Suppressor macrophage (primary cell): ENCODE measurements around the gene OR4D2.

Experiments
- DNase-seq, 4 experiments: peaks; one replicate each; pipeline ENCODE4 v3.0.0-alpha.2; 2020 to 2022

OR4D2 gene

GRCh38 chr17:58174871-58175270 is 8.1 kb downstream of the OR4D2 start:
- DNase-seq = no peak

GRCh38 chr17:58176200-58176599 is 9.4 kb downstream of the OR4D2 start:
- peak in 1 of 4 experiments; percentile 20 for DNase-seq

GRCh38 chr17:58181796-58182195 is 15.0 kb downstream of the OR4D2 start:
- DNase-seq = no peak

DNA sequence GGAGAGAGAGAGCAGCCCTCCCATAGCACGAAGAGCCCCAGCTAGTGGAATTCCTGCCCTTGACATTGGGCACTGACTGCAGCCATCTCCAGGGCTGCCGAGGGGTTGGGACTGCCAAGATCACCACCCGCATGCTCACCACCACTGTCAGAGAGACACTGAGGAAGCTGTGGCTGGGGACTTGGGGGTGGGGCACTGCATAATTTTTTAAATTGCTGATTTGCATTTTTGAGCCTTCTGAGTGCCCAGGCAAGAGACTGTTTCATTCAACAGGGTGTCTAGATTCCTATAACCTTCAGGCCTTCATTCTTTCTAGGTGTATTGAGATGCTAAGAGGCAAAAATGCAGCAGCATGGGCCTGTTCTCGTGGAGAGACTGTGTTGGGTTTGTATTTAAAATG is 16.7 kb downstream of the OR4D2 start:
- DNase-seq = no peak

GRCh38 chr17:58184308-58184985 is 17.7 kb downstream of the OR4D2 start:
- DNase-seq = peak in 1 of 4 experiments; percentile 6

DNA sequence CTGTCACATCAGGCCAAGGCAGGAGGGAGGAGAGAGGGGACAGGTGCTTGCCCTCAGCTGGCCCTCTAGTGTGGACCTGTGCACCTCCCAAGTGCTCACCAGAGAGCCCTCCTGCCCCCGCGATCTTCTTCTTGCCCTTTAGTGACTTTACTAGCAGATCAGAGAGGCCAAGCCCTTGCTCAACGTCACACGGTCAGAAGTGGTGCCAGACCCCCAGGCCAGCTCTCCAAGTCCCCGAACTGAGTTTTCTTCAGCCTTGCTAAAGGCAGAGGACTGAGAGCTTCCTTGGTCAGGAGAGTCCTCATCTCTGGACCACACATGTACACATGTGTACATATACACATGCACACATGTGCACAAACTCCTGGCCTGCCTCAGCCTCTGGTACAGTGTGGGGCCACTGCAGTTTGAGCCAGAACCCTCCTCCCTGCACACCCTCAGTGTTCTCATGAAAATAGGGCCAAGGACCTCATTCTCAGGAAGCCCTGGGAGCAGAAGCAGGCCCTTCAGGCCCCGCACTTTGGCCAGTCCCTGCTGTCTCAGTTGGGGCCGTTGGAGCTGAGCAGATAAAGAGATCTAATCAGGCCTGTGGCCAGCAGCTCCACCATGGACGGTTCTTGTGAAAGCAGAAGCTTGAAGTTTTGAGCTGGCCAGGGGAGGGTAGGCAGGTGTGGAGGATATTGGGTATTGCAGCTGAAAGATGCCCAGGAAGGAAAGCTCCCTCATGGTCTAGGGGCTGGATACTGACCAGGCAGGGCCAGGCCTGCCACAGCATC is 18.4 kb downstream of the OR4D2 start:
- DNase-seq = no peak

DNA sequence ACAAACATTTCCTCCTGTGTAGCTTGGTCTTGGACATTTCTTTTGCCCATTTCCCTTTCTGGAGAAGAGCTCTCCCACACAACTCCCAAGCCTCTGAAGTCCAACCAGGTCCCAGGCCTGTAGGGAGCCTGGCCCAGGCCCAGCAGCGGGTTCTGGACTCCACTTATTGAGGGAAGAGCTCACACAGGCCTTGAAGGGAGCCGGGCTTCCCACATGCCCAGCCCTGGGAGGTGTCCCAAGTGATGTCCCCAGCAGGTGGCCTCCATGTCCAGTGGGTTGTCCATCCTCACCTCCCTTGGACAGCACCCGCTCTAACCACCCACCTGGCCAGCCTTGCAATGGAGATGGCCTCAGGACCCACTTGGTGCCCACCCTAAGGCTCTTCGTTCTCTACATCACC is 19.8 kb downstream of the OR4D2 start:
- no peak for DNase-seq

- DNase-seq = no peak
These were observed 20.3 kb downstream of the OR4D2 start for GRCh38 chr17:58187063-58187462.

DNA sequence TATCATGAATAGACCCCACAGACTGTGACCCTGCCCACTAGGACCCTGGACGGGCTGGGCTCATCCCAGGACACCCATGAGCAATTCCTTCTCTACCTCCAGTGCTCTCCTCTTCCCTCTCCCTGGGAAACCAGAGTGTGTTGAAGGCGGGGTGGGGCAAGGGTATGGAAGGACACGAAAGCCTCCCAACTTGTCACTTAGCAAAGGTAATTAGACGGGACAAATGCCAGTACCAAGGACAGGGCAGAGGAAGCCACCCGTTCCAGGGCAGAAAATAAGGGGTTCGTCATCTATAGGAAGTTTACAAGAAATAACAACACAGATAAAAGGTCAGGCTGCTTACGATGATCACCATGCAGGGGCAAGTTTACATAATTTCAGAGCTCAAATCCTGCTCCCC is 20.9 kb downstream of the OR4D2 start:
- DNase-seq = no peak

- peak; percentile 16 to 46 (median 34) for DNase-seq
These were observed 22.8 kb downstream of the OR4D2 start for GRCh38 chr17:58189436-58190146.

GRCh38 chr17:58191241-58191896 is 24.6 kb downstream of the OR4D2 start:
- DNase-seq = no peak

GRCh38 chr17:58192612-58193011 is 25.8 kb downstream of the OR4D2 start, which contains the start of gene EPX:
TSS of gene EPX (plus strand) at chr17:58192726. CDS start at chr17:58192847, 121 bp downstream.
- DNase-seq = no peak

- DNase-seq = no peak
These were observed 27.0 kb downstream of the OR4D2 start for GRCh38 chr17:58193641-58194255.

- DNase-seq = no peak
These were observed 28.8 kb downstream of the OR4D2 start for GRCh38 chr17:58195518-58196123.

- DNase-seq = no peak
These were observed 29.8 kb downstream of the OR4D2 start for GRCh38 chr17:58196610-58197009.

- DNase-seq = peak; percentile 79 to 85 (median 82)
These were observed 33.3 kb downstream of the OR4D2 start for GRCh38 chr17:58200024-58200633.

- no peak for DNase-seq
These were observed 36.1 kb downstream of the OR4D2 start for GRCh38 chr17:58202859-58203258.

GRCh38 chr17:58204796-58205195 is 38.0 kb downstream of the OR4D2 start:
- no peak for DNase-seq

DNA sequence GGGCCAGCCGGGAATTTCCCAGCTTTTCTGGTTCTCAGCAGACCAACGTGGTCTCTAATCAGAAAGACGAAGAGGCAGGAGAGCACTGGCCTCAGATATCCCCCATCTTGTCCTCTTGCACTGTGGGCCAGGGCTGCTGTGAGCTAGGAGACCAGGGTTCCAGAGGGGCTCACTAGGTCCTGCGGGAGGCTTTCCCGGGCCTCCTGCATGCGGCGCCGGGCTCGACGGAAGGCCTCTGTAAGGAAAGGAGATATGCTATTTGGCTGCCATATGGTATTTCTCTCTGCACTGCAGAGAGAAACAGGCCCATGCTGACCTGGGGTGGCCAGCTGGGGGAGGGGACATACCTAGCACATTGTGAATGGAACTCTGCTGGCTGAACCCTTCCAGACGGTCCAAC is 39.2 kb downstream of the OR4D2 start:
- DNase-seq = no peak

DNA sequence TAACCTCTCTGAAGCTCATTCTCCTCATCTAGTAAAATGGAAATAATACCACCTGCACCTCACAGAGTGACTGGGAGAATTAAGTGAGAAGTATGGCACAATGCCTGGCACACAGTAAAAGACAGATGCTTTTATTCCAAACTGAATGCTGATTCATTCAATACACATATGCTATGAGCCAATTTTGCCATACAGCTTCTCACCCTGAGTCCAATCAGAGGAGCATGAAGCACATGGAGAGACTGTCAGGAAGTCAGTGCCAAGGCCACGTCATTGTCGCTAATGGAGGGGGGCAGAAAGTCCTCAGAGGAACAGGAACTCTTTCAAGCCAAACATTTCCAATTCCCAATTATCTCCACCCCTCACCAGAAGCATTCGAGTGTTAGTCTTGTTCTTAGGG is 40.7 kb downstream of the OR4D2 start:
- DNase-seq = no peak

- no peak for DNase-seq
These were observed 41.6 kb downstream of the OR4D2 start for GRCh38 chr17:58208344-58208743.
